CD14-positive monocyte (primary cell): ENCODE results near the gene CYP27C1. TPM values are rescaled to one million over a fixed set of nuclear protein-coding genes. Genes with fewer than 3 reads are reported as not detected.

Source experiments
- DNase-seq, 3 donors: peaks; one replicate each; pipeline ENCODE4 v3.0.0-alpha.2; 2011 to 2022
- H2AFZ ChIP-seq: 2 replicates; pipeline ENCODE4 v1.6.0; 2012; ENCODE audit warnings: mild to moderate bottlenecking, low read depth, low read length, inconsistent platforms; ENCODE audit not compliant: insufficient read depth, poor library complexity, severe bottlenecking
- H3K27ac ChIP-seq, 2 donors: 1 replicate in 1 of 2; 2 replicates in 1 of 2; pipeline ENCODE4 v1.5.1; 2012 to 2013; ENCODE audit warnings: low read length in 2 of 2, control low read depth in 1 of 2, inconsistent platforms in 1 of 2, low read depth in 1 of 2, mild to moderate bottlenecking in 1 of 2
- H3K27me3 ChIP-seq, 2 donors: one replicate each; pipeline versions ENCODE4 v1.6.0 to v1.6.1; 2011 to 2013; ENCODE audit warnings: low read length in 2 of 2; ENCODE audit not compliant: control insufficient read depth in 2 of 2, insufficient read depth in 2 of 2
- H3K36me3 ChIP-seq, 2 donors: replicated peaks in 1 of 2; 1 replicate in 1 of 2; 2 replicates in 1 of 2; pipeline versions ENCODE4 v1.5.1 to v1.6.1; 2012 to 2013; ENCODE audit warnings: low read length in 2 of 2, control low read depth in 1 of 2, inconsistent platforms in 1 of 2, mild to moderate bottlenecking in 1 of 2; ENCODE audit not compliant: insufficient read depth in 2 of 2, control insufficient read depth in 1 of 2
- H3K4me1 ChIP-seq, 2 donors: 1 replicate in 1 of 2; 2 replicates in 1 of 2; pipeline versions ENCODE4 v1.5.1 to v1.6.1; 2012 to 2013; ENCODE audit warnings: low read length in 2 of 2, control low read depth in 1 of 2, inconsistent platforms in 1 of 2, mild to moderate bottlenecking in 1 of 2, moderate library complexity in 1 of 2; ENCODE audit not compliant: insufficient read depth in 2 of 2, control insufficient read depth in 1 of 2
- H3K4me2 ChIP-seq: replicated peaks from 2 replicates; pipeline ENCODE3; 2012; ENCODE audit warnings: low read length, moderate library complexity, mild to moderate bottlenecking; ENCODE audit not compliant: poor library complexity, severe bottlenecking; ENCODE audit errors: extremely low read depth
- H3K4me3 ChIP-seq, 3 experiments: fragments of 200-600 bp in 1 of 3; sonication (generic) in 1 of 3; replicated peaks in 1 of 3; 1 replicate in 2 of 3; 2 replicates in 1 of 3; pipeline ENCODE4 v1.5.1; 2011 to 2013; ENCODE audit warnings: low read length in 3 of 3, mild to moderate bottlenecking in 3 of 3, control low read depth in 2 of 3, low read depth in 2 of 3, inconsistent platforms in 1 of 3, moderate library complexity in 1 of 3
- H3K79me2 ChIP-seq: 2 replicates; pipeline ENCODE4 v1.6.0; 2012; ENCODE audit warnings: mild to moderate bottlenecking, control low read depth, inconsistent platforms, low read length, moderate library complexity; ENCODE audit not compliant: insufficient read depth
- H3K9ac ChIP-seq: 2 replicates; pipeline ENCODE4 v1.6.0; 2017; ENCODE audit warnings: low read length, mild to moderate bottlenecking; ENCODE audit not compliant: insufficient read depth, poor library complexity, severe bottlenecking
- H3K9me3 ChIP-seq, 2 donors: replicated peaks in 1 of 2; 1 replicate in 1 of 2; 2 replicates in 1 of 2; pipeline versions ENCODE4 v1.5.1 to v1.6.1; 2012 to 2013; ENCODE audit warnings: low read length in 2 of 2, control low read depth in 1 of 2; ENCODE audit not compliant: control insufficient read depth in 1 of 2, insufficient read depth in 1 of 2
- H4K20me1 ChIP-seq: 2 replicates; pipeline ENCODE4 v1.6.0; 2012; ENCODE audit warnings: mild to moderate bottlenecking, low read length, control low read depth, moderate library complexity; ENCODE audit not compliant: insufficient read depth
- H3K27ac Mint-ChIP-seq, 7 donors: one replicate each; pipeline ENCODE4 v1.8.0; 2020; ENCODE audit warnings: mild to moderate bottlenecking in 7 of 7, mixed read lengths in 7 of 7, moderate library complexity in 6 of 7, inconsistent platforms in 2 of 7
- H3K27me3 Mint-ChIP-seq, 3 donors: one replicate each; pipeline ENCODE4 v1.8.0; 2021 to 2022; ENCODE audit warnings: low read depth in 3 of 3, mild to moderate bottlenecking in 3 of 3, mixed read lengths in 3 of 3, moderate library complexity in 3 of 3, inconsistent platforms in 1 of 3
- H3K36me3 Mint-ChIP-seq, 2 donors: one replicate each; pipeline ENCODE4 v1.8.0; 2020; ENCODE audit warnings: mixed read lengths in 2 of 2, inconsistent platforms in 1 of 2, mild to moderate bottlenecking in 1 of 2
- H3K4me1 Mint-ChIP-seq: one replicate; pipeline ENCODE4 v1.8.0; 2020; ENCODE audit warnings: mild to moderate bottlenecking, mixed read lengths
- H3K4me3 Mint-ChIP-seq, 2 donors: one replicate each; pipeline ENCODE4 v1.8.0; 2020; ENCODE audit warnings: mild to moderate bottlenecking in 2 of 2, mixed read lengths in 2 of 2, moderate library complexity in 1 of 2
- H3K9me3 Mint-ChIP-seq, 7 donors: one replicate each; pipeline ENCODE4 v1.8.0; 2020 to 2022; ENCODE audit warnings: mixed read lengths in 7 of 7, mild to moderate bottlenecking in 6 of 7, moderate library complexity in 6 of 7, inconsistent platforms in 2 of 7
- CTCF ChIP-seq: fragments of 200-600 bp; IDR thresholded peaks from one replicate; pipeline ENCODE4 v1.8.0; 2022; ENCODE audit warnings: antibody characterized with exemption, mild to moderate bottlenecking
- WGBS: methylation state at CpG from one replicate; pipeline ENCODE4 v1.1.5; 2013; ENCODE audit warnings: missing lambda C conversion rate; ENCODE audit not compliant: insufficient coverage; 5-methylcytosine and 5-hydroxymethylcytosine counted together
- intact Hi-C, 2 donors: fragments of 100-400 bp; cut with micrococcal nuclease; formaldehyde crosslinking; loops; one replicate each; pipeline versions ENCODE4 v1.15.0 to v1.15.1; 2023
- polyA plus RNA-seq, 3 donors: library from polyadenylated mRNA; depleted of rRNA in 1 of 3; unstranded in 2 of 3; stranded (reverse) in 1 of 3; fragments of 300-500 nt in 2 of 3; fragments of >200 nt in 1 of 3; fragmentation: Illumina TruSeq in 2 of 3; gene quantifications; 1 replicate in 2 of 3; 2 replicates in 1 of 3; pipeline ENCODE4 v1.2.3, GENCODE V29; 2012 to 2021

Gene CYP27C1
- polyA plus RNA-seq, 3 donors = not detected

DNA sequence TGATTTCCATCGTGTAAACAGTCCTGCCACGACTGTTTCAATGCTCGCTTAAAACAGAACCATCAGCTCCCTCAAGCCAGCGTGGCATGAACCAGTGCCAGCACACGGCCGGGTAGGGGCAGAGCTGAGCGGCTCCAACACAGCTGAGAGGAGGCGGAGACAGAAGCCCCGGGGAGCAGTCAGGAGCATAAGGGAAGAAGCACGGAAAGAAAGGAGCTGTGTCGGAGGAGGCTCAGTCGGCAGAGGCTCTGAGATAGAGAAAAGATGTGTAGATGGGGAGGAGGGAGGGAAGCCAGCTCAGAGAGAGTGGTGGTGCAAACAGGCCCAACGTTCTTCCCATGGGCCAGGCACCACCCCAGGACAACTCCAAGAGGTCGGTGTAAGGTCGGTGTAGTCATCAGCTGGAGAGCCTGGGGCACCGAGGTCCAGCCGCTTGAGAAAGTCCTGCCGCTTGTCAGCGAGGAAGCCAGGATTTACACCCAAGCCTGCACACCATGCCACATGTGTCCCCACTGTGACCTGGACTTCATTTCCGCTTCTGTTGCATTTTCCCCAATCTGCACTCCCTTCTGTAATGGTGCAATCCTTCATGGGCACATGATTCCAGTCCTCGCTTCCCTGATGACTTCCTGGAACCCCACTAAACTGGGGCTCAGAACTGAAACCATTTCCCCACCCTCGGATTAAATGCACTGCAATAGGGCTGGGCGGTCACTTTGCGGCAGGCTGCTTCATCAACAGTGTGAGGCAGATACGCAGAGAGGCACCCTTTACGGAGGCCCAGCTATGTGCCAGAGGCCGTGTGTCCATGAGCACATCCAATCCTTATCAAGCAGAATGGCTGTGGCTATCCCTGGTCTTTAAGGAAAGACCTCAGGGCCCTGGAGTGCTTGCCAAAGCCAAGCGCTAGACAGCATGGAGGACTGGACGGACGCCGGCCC lies 43.5 kb downstream of the CYP27C1 start:
- H3K36me3 ChIP-seq = no peaks in the 10 kb centered on the region
- H3K27me3 Mint-ChIP-seq = peaks cover 0 to 7% (median 3%) of the 10 kb centered on the region in 3 donors
- no peaks in the 10 kb centered on the region for H4K20me1 ChIP-seq
- intact Hi-C loops = no loop called here
- H3K4me1 Mint-ChIP-seq = peaks cover 39% of the 10 kb centered on the region
- H3K79me2 ChIP-seq = no peaks in the 10 kb centered on the region
- peak overlapping the region; percentile 17 for H3K4me2 ChIP-seq
- WGBS = 66% methylated on average over 29 of the region's 31 CpGs
- H3K4me1 ChIP-seq = peaks cover 28 to 29% of the 10 kb centered on the region in 2 donors
- H3K36me3 Mint-ChIP-seq = no peaks in the 10 kb centered on the region
- H3K9me3 ChIP-seq = peaks cover 0 to 2% of the 10 kb centered on the region in 2 donors
- peak overlapping the region in 1 of 2 donors; percentile 44 for H3K27ac ChIP-seq
- no peak for TF ChIP-seq CTCF
- H3K9me3 Mint-ChIP-seq = peaks cover 3 to 11% (median 6%) of the 10 kb centered on the region in 7 donors
- peak overlapping the region; percentile 65 to 85 for H3K4me3 Mint-ChIP-seq
- H3K27ac Mint-ChIP-seq = peak overlapping the region; percentile 60 to 88 (median 74)
- no peak overlapping the region for H3K4me3 ChIP-seq
- DNase-seq = peak; percentile 69 to 86 (median 73)
- no peak overlapping the region for H3K9ac ChIP-seq
- no peak overlapping the region for H2AFZ ChIP-seq
- no peaks in the 10 kb centered on the region for H3K27me3 ChIP-seq

- Histone ChIP-seq H3K27me3 (no peaks in the 10 kb centered on the region), H3K4me2 (no peak overlapping the region), H3K4me1 (peaks cover 36 to 37% of the 10 kb centered on the region in 2 donors), H3K79me2 (no peaks in the 10 kb centered on the region), H3K36me3 (no peaks in the 10 kb centered on the region), H3K9me3 (peaks cover 0 to 2% of the 10 kb centered on the region in 2 donors), H3K27ac (peak overlapping the region in 1 of 2 donors; percentile 44), H3K4me3 (no peak overlapping the region), H4K20me1 (no peaks in the 10 kb centered on the region), H3K9ac (no peak overlapping the region), H2AFZ (no peak overlapping the region)
- H3K27me3 Mint-ChIP-seq = peaks cover 0 to 7% (median 3%) of the 10 kb centered on the region in 3 donors
- no peaks in the 10 kb centered on the region for H3K36me3 Mint-ChIP-seq
- no peak for DNase-seq
- intact Hi-C loops = no loop called here
- 99% methylated on average over 10 of the region's 19 CpGs for WGBS
- H3K4me3 Mint-ChIP-seq = peak overlapping the region; percentile 14 to 54
- TF ChIP-seq CTCF = no peak
- H3K27ac Mint-ChIP-seq = peak overlapping the region in 6 of 7 donors; percentile 21 to 88 (median 72)
- H3K9me3 Mint-ChIP-seq = peaks cover 3 to 11% (median 6%) of the 10 kb centered on the region in 7 donors
- peaks cover 46% of the 10 kb centered on the region for H3K4me1 Mint-ChIP-seq
Observed at GRCh38 chr2:127175751-127176354, 44.2 kb downstream of the CYP27C1 start.
